ENCODE measurements around the gene PXK. TPM values are rescaled to one million over a fixed set of nuclear protein-coding genes. Genes with fewer than 3 reads are reported as not detected.

The PXK gene
- total RNA-seq, 1 donor from 2014 or later = 14.3 TPM

DNA sequence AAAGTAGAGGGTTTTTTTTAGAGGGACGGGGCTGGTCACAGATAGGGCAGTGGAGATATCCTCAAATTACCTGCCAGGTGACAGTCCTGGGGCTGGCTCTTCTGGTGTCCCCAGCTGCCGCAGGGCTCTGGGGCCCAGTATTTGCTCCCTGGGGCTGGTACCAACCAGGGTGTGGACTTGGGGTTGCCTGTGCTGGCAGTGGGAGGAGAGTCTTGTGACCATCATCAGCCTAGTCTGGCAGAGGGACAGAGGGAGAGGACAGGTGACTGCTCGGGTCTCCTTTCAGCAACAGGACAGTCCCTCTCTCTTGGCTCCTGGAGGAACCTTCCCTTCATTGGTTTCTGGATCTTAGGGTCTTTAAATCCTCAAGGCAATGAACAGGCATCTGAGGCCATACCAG, 34.5 kb upstream of the PXK start:
- H3K4me1 Mint-ChIP-seq = peaks cover 3% of the 10 kb centered on the region
- Histone ChIP-seq H3K4me1 (peaks cover 6% of the 10 kb centered on the region), H3K27me3 (peaks cover 23% of the 10 kb centered on the region), H3K36me3 (no peaks in the 10 kb centered on the region), H3K4me2 (no peak overlapping the region), H3F3A (ENCODE audit: low read depth) (no peaks in the 10 kb centered on the region), H4K20me1 (ENCODE audit: low read depth) (no peaks in the 10 kb centered on the region), H3K9ac (no peak overlapping the region), H2AFZ (replicated peaks) (no peak overlapping the region), H3K9me3 (ENCODE audit: low read depth) (no peaks in the 10 kb centered on the region), H3K4me3 (no peak overlapping the region), H3K79me2 (ENCODE audit: low read depth) (no peaks in the 10 kb centered on the region), H3K27ac (no peak overlapping the region)
- H3K9me3 Mint-ChIP-seq = no peaks in the 10 kb centered on the region
- no peak overlapping the region for H3K4me3 Mint-ChIP-seq
- peaks cover 2% of the 10 kb centered on the region for H3K36me3 Mint-ChIP-seq
- peaks cover 8% of the 10 kb centered on the region for H3K27me3 Mint-ChIP-seq (ENCODE audit: insufficient read depth, low read depth)
- no peak for DNase-seq (ENCODE audit: low spot score)
- TF ChIP-seq EZH2 (IDR thresholded peaks at IDR 0.05) (no peak), CTCF (IDR thresholded peaks at IDR 0.05) (no peak), EZH2phosphoT487 (IDR thresholded peaks at IDR 0.05) (no peak)
- peak overlapping the region; percentile 60 for H3K27ac Mint-ChIP-seq

DNA sequence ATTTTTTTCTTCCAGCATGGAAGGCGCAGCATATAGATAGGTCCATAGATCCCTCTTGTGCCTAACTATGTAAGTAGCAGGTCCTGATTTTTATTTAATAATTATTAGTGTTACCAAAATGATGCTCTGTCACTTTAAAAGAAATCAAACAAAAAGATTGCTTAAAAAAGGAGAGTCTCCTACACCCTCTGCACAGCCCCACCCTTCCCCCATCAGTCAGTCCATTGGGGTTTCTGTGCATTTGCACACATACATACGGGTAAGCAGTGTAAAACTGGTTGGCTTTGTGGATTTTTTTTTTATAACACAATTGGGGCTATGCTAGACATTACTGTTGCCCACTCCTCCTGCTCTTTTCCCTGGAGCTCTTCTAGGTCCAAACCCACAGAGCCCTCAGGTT, 33.6 kb upstream of the PXK start:
- Histone ChIP-seq H3K4me2 (no peak overlapping the region), H3K9me3 (ENCODE audit: low read depth) (no peaks in the 10 kb centered on the region), H3K9ac (no peak overlapping the region), H4K20me1 (ENCODE audit: low read depth) (no peaks in the 10 kb centered on the region), H3K4me1 (peaks cover 6% of the 10 kb centered on the region), H3F3A (ENCODE audit: low read depth) (no peaks in the 10 kb centered on the region), H3K79me2 (ENCODE audit: low read depth) (no peaks in the 10 kb centered on the region), H3K27me3 (peaks cover 25% of the 10 kb centered on the region), H3K4me3 (no peak overlapping the region), H3K36me3 (no peaks in the 10 kb centered on the region), H2AFZ (replicated peaks) (no peak overlapping the region), H3K27ac (no peak overlapping the region)
- no peaks in the 10 kb centered on the region for H3K36me3 Mint-ChIP-seq
- no peaks in the 10 kb centered on the region for H3K9me3 Mint-ChIP-seq
- H3K4me3 Mint-ChIP-seq = no peak overlapping the region
- no peak overlapping the region for H3K27ac Mint-ChIP-seq
- no peak for TF ChIP-seq EZH2phosphoT487 (IDR thresholded peaks at IDR 0.05)
- no peak for TF ChIP-seq CTCF (IDR thresholded peaks at IDR 0.05)
- TF ChIP-seq EZH2 (IDR thresholded peaks at IDR 0.05) = no peak
- DNase-seq (ENCODE audit: low spot score) = no peak
- H3K27me3 Mint-ChIP-seq (ENCODE audit: insufficient read depth, low read depth) = peaks cover 10% of the 10 kb centered on the region
- H3K4me1 Mint-ChIP-seq = peaks cover 3% of the 10 kb centered on the region

DNA sequence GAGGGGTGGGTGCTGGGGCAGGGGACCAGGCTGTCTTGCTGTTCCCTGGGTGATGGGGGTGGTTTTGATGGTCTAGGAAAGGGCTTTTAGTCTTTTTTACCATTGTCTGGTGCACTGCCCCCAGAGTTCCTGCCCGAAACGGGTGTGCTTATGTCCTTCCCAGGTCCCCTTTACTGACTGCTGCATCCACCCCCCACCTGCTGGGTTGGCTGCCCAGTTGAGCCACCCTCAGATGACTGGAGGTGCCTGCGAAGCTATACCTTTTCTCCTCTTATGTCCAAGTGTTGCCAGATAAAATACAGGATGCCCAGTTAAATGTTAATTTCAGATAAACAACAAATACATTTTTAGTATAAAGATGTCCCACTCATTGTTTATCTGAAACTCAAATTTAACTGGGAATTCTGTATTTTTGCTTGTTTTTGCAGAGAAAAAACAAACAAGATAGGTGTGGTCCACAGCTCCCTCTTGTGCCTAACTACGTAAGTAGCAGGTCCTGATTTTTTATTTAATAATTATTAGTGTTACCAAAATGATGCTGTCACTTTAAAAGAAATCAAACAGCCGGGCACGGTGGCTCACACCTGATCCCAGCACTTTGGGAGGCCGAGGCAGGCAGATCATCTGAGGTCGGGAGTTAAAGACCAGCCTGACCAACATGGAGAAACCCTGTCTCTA, 32.7 kb upstream of the PXK start:
- Histone ChIP-seq H3K27ac (no peak overlapping the region), H3K36me3 (no peaks in the 10 kb centered on the region), H3F3A (ENCODE audit: low read depth) (no peaks in the 10 kb centered on the region), H3K9me3 (ENCODE audit: low read depth) (no peaks in the 10 kb centered on the region), H2AFZ (replicated peaks) (peak overlapping the region; percentile 32), H3K4me1 (peaks cover 6% of the 10 kb centered on the region), H3K4me3 (no peak overlapping the region), H3K79me2 (ENCODE audit: low read depth) (no peaks in the 10 kb centered on the region), H3K9ac (no peak overlapping the region), H3K4me2 (no peak overlapping the region), H3K27me3 (peaks cover 25% of the 10 kb centered on the region), H4K20me1 (ENCODE audit: low read depth) (no peaks in the 10 kb centered on the region)
- H3K36me3 Mint-ChIP-seq = no peaks in the 10 kb centered on the region
- H3K4me1 Mint-ChIP-seq = peaks cover 3% of the 10 kb centered on the region
- peaks cover 10% of the 10 kb centered on the region for H3K27me3 Mint-ChIP-seq (ENCODE audit: insufficient read depth, low read depth)
- H3K9me3 Mint-ChIP-seq = no peaks in the 10 kb centered on the region
- no peak overlapping the region for H3K4me3 Mint-ChIP-seq
- peak; percentile 89 for TF ChIP-seq CTCF (IDR thresholded peaks at IDR 0.05)
- TF ChIP-seq EZH2 (IDR thresholded peaks at IDR 0.05) = no peak
- no peak for TF ChIP-seq EZH2phosphoT487 (IDR thresholded peaks at IDR 0.05)
- DNase-seq (ENCODE audit: low spot score) = peak; percentile 50
- no peak overlapping the region for H3K27ac Mint-ChIP-seq
